ENCODE results near the gene NCKAP5.

Gene NCKAP5

DNA sequence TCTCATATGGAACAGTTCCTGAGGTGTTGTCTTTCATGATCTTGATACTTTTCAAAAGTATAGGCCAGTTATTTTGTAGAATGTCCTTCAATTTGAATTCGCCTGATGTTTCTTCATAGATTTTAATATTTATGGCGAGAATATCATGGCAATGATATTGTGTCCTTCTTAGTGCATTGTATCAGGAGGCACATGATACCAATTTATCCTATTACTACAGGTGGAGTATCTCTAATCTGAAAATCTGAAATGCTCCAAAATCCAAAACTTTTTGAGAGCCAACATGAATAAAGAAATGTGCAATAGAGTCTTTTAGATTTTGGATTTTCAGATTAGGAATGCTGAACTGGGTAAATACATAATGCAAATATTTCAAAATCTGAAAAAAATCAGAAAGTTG lies 681.7 kb downstream of the NCKAP5 start:
- H3K27me3 ChIP-seq (ENCODE audit: insufficient read depth, low read length): no peaks in the 10 kb centered on the region
- H3K9me3 ChIP-seq (ENCODE audit: insufficient read depth, low read depth, low read length): peaks cover 5% of the 10 kb centered on the region; the same call in 1 of the 2 replicates
- no peak overlapping the region for H3K9ac ChIP-seq (ENCODE audit: low read depth, low read length)
- 79% methylated on average over 2 of the region's 2 CpGs for WGBS
- no peak overlapping the region for H3K4me3 ChIP-seq (ENCODE audit: low read length)
- H3K36me3 ChIP-seq (ENCODE audit: insufficient read depth, low read length): no peaks in the 10 kb centered on the region
- no peaks in the 10 kb centered on the region for H3K4me1 ChIP-seq (ENCODE audit: insufficient read depth, low read length)
- no peak overlapping the region for H3K27ac ChIP-seq (ENCODE audit: low read depth, low read length)

DNA sequence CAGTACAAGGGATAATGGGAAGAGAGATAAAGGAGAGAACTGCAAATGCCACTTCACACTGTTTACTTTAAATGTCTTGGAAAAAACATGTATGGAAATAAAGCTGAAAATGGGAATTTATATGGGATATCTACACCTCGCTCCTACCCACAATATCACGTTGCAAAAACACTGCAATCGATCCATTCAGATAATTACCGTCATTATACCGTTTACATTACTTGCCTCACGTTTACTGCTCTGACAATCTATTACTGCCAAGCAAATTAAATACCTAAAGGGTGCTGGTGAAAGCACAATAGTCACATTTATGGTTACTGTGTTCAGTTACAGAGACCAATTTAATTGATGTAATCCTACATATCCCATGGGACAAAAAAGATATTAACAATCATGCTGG lies 683.6 kb downstream of the NCKAP5 start:
- Histone ChIP-seq H3K4me3 (ENCODE audit: low read length) (no peak overlapping the region), H3K36me3 (ENCODE audit: insufficient read depth, low read length) (no peaks in the 10 kb centered on the region), H3K27ac (ENCODE audit: low read depth, low read length) (no peak overlapping the region), H3K9me3 (ENCODE audit: insufficient read depth, low read depth, low read length) (peaks cover 5% of the 10 kb centered on the region; the same call in 1 of the 2 replicates), H3K9ac (ENCODE audit: low read depth, low read length) (no peak overlapping the region), H3K4me1 (ENCODE audit: insufficient read depth, low read length) (no peaks in the 10 kb centered on the region), H3K27me3 (ENCODE audit: insufficient read depth, low read length) (no peaks in the 10 kb centered on the region)
- WGBS: 94% methylated on average over 6 of the region's 6 CpGs

DNA sequence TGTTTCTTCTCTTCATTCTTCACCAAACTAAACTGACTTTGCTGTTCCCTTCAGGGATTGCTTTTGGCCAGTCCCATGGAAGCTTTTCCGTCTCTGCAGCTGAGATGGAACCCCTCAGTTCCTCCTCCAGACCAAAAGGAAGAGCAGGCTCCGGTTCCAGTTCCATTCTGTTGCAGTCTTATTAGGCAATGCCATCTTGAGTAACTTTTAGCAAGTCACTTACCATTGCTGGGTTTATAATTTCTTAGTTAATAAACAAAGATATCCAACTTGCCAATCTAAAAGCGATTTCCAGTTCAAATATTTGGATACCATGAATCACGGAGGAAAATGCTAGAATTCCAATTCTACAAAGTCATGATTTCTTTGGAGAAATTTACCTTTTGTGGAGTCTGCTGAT lies 684.0 kb downstream of the NCKAP5 start:
- peaks cover 5% of the 10 kb centered on the region; the same call in 1 of the 2 replicates for H3K9me3 ChIP-seq (ENCODE audit: insufficient read depth, low read depth, low read length)
- 93% methylated on average over 3 of the region's 4 CpGs for WGBS

DNA sequence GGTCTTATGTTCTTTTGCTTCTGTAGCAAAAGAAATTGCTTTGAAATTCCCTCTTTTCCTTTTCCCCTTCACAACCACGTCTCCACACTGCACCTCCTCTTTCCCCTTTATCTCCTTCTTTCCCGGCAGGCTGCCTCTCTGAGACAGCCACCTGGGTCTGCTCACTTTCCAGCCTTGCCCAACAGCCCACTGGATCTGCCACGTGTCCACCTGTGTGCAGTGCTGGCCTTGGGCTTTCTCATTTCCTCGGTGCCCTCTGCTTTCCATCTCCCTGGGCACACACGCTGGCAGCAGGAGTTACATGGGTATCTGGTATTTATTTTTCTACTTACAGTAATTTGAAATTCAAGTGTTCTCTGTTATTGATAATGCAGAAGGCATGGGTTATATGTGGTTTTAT lies 684.8 kb downstream of the NCKAP5 start:
- no peaks in the 10 kb centered on the region for H3K27me3 ChIP-seq (ENCODE audit: insufficient read depth, low read length)
- 90% methylated on average over 5 of the region's 5 CpGs for WGBS
- H3K4me1 ChIP-seq (ENCODE audit: insufficient read depth, low read length): no peaks in the 10 kb centered on the region
- no peak overlapping the region for H3K4me3 ChIP-seq (ENCODE audit: low read length)
- H3K9me3 ChIP-seq (ENCODE audit: insufficient read depth, low read depth, low read length): peaks cover 5% of the 10 kb centered on the region; the same call in 1 of the 2 replicates
- H3K36me3 ChIP-seq (ENCODE audit: insufficient read depth, low read length): no peaks in the 10 kb centered on the region
- H3K9ac ChIP-seq (ENCODE audit: low read depth, low read length): no peak overlapping the region
- H3K27ac ChIP-seq (ENCODE audit: low read depth, low read length): no peak overlapping the region

More for the DNA sequence above, 684.0 kb downstream of the NCKAP5 start:
- Histone ChIP-seq H3K36me3 (ENCODE audit: insufficient read depth, low read length) (no peaks in the 10 kb centered on the region), H3K27ac (ENCODE audit: low read depth, low read length) (no peak overlapping the region), H3K4me3 (ENCODE audit: low read length) (no peak overlapping the region), H3K27me3 (ENCODE audit: insufficient read depth, low read length) (no peaks in the 10 kb centered on the region), H3K9ac (ENCODE audit: low read depth, low read length) (no peak overlapping the region), H3K4me1 (ENCODE audit: insufficient read depth, low read length) (no peaks in the 10 kb centered on the region)

DNA sequence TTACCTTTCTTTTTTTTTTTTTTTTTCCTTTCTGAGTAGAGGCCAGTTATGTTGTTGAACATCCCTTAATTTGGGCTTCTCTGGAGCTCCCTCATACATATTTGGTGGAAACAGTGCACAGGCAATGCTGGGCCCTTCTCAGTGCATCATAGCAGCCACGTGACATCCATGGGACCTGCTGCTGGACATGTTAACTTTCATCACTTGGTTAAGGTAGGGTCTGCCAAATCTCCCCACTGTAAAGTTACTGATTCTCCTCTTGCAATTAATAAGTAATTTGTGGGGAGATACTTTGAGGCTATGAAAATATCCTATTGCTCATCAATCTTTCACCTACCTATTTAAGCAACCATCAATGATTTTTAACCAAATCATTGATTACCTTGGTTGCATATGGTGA lies 686.7 kb downstream of the NCKAP5 start:
- Histone ChIP-seq H3K27me3 (ENCODE audit: insufficient read depth, low read length) (no peaks in the 10 kb centered on the region), H3K4me1 (ENCODE audit: insufficient read depth, low read length) (no peaks in the 10 kb centered on the region), H3K4me3 (ENCODE audit: low read length) (no peak overlapping the region), H3K9me3 (ENCODE audit: insufficient read depth, low read depth, low read length) (peaks cover 3% of the 10 kb centered on the region; the same call in 1 of the 2 replicates), H3K36me3 (ENCODE audit: insufficient read depth, low read length) (no peaks in the 10 kb centered on the region), H3K9ac (ENCODE audit: low read depth, low read length) (no peak overlapping the region), H3K27ac (ENCODE audit: low read depth, low read length) (no peak overlapping the region)
- WGBS: 95% methylated on average over 1 of the region's 1 CpG

DNA sequence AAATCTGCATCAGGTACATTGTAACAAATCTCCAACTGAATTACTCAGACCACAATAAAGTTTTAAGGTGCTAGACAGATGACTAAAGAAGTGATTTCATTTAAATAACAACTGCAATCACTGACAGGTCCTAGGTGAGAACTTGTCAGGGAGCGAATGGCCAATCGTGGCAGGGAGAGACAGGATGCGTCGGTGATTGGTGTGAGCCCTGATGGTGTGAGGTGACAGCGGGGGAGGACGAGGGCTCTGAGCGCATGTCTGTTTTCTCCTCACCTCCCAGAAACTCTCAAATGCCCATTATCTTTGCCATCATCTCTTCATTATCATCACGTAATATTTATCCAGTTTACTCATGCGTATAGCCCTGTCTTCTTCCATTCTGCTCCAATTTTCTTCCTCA lies 690.3 kb downstream of the NCKAP5 start:
- no peak overlapping the region for H3K4me3 ChIP-seq (ENCODE audit: low read length)
- peaks cover 6% of the 10 kb centered on the region; the same call in 1 of the 2 replicates for H3K4me1 ChIP-seq (ENCODE audit: insufficient read depth, low read length)
- H3K27me3 ChIP-seq (ENCODE audit: insufficient read depth, low read length): no peaks in the 10 kb centered on the region
- H3K36me3 ChIP-seq (ENCODE audit: insufficient read depth, low read length): no peaks in the 10 kb centered on the region
- H3K9me3 ChIP-seq (ENCODE audit: insufficient read depth, low read depth, low read length): no peaks in the 10 kb centered on the region
- H3K9ac ChIP-seq (ENCODE audit: low read depth, low read length): no peak overlapping the region
- WGBS: 97% methylated on average over 9 of the region's 9 CpGs
- H3K27ac ChIP-seq (ENCODE audit: low read depth, low read length): no peak overlapping the region

DNA sequence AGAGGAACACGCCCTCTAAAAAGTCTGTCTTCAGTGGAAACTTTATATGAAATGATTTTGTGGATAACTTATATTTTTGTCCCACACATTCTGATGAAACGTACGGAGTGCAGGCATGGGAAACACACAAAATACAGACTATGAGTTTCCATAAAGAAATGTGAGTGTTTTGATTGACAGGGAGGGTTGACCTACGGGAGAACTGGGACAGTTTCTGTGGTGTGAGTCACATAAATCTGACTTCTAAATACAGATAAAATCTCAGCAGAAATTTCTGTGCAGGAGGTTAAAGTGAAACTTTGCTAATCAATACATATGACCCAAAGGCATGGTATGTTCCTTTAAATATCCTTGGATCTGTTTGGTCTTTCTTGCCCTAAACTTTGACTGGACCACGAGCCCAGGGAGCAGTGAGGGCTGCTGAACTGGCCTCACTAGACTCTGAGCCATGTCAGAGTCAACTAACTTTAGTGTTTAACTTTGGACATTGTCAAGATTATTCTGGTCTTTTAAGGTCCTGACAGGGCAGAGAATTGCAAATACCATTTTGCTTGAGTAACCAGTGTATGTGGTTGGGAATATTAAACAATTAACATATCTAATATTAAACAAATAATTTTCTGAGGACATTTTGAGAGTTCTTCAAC lies 691.4 kb downstream of the NCKAP5 start:
- Histone ChIP-seq H3K9me3 (ENCODE audit: insufficient read depth, low read depth, low read length) (no peaks in the 10 kb centered on the region), H3K4me1 (ENCODE audit: insufficient read depth, low read length) (peaks cover 6% of the 10 kb centered on the region; the same call in 1 of the 2 replicates), H3K9ac (ENCODE audit: low read depth, low read length) (no peak overlapping the region), H3K27ac (ENCODE audit: low read depth, low read length) (no peak overlapping the region), H3K4me3 (ENCODE audit: low read length) (no peak overlapping the region), H3K36me3 (ENCODE audit: insufficient read depth, low read length) (no peaks in the 10 kb centered on the region), H3K27me3 (ENCODE audit: insufficient read depth, low read length) (no peaks in the 10 kb centered on the region)
- WGBS: 94% methylated on average over 3 of the region's 5 CpGs

DNA sequence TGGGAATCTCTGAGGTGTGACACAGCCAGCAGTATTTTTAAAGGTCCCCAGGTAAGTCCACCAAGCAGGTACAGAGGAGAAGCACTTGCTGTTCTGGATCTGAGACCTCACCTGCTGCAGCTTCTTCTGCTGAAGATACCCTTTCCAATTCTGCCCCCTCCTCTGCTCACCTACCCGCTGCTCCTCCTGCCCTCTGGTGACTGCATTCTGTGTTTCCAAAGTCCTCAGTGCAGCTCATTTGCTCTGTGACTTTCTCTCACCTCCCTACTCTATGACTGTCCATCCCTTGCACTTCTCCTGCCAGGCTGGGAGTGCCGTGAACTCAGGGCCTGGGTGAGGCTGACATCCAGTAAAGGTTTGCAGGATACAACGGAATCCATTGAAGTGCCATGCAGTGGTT lies 693.1 kb downstream of the NCKAP5 start:
- Histone ChIP-seq H3K27me3 (ENCODE audit: insufficient read depth, low read length) (no peaks in the 10 kb centered on the region), H3K36me3 (ENCODE audit: insufficient read depth, low read length) (no peaks in the 10 kb centered on the region), H3K4me1 (ENCODE audit: insufficient read depth, low read length) (peaks cover 6% of the 10 kb centered on the region; the same call in 1 of the 2 replicates), H3K27ac (ENCODE audit: low read depth, low read length) (no peak overlapping the region), H3K9me3 (ENCODE audit: insufficient read depth, low read depth, low read length) (no peaks in the 10 kb centered on the region), H3K9ac (ENCODE audit: low read depth, low read length) (no peak overlapping the region), H3K4me3 (ENCODE audit: low read length) (no peak overlapping the region)
- 77% methylated on average over 3 of the region's 3 CpGs for WGBS

DNA sequence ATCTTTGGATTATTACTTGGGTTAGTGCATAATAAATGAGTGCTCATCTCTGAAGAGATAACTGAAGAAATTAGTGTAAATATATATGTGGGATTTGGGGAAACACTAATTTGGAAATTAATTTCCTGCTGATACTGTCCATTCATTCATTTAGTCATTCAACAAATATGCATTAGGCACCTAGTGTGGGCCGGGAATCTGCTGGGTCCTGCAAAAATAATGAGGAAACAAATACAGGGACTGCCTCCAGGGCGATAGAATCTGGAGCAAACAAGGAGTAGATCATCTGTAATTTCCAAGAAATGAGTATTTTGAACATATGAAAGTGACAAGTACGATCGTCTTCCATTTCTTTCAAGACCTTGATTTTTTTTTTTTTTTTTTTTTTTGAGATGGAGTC lies 694.5 kb downstream of the NCKAP5 start:
- H3K9me3 ChIP-seq (ENCODE audit: insufficient read depth, low read depth, low read length): no peaks in the 10 kb centered on the region
- H3K4me1 ChIP-seq (ENCODE audit: insufficient read depth, low read length): peaks cover 6% of the 10 kb centered on the region; the same call in 1 of the 2 replicates
- no peaks in the 10 kb centered on the region for H3K36me3 ChIP-seq (ENCODE audit: insufficient read depth, low read length)
- no peak overlapping the region for H3K4me3 ChIP-seq (ENCODE audit: low read length)
- H3K9ac ChIP-seq (ENCODE audit: low read depth, low read length): no peak overlapping the region
- WGBS: 94% methylated on average over 4 of the region's 4 CpGs
- no peak overlapping the region for H3K27ac ChIP-seq (ENCODE audit: low read depth, low read length)
- no peaks in the 10 kb centered on the region for H3K27me3 ChIP-seq (ENCODE audit: insufficient read depth, low read length)

DNA sequence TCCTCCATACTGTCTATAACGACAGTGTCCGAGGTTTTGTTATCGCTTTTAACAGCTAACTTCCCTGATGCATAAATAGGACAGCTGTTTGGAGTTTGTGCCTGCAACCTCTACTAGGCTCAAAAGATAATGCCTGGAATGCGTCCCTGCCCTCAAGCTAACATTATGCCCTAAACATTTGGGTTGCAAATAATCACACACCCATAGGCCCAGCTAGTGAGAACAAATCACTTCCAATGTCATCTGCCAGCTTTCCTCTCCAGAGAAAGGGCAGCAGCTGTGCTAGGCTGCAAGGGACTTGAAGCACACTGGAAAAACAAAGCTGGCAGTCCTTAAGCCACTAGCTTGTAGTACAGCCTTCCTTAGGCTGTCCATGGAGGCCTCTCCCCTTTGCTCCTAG lies 696.4 kb downstream of the NCKAP5 start:
- Histone ChIP-seq H3K27me3 (ENCODE audit: insufficient read depth, low read length) (no peaks in the 10 kb centered on the region), H3K9me3 (ENCODE audit: insufficient read depth, low read depth, low read length) (no peaks in the 10 kb centered on the region), H3K4me1 (ENCODE audit: insufficient read depth, low read length) (peaks cover 6% of the 10 kb centered on the region; the same call in 1 of the 2 replicates), H3K27ac (ENCODE audit: low read depth, low read length) (no peak overlapping the region), H3K36me3 (ENCODE audit: insufficient read depth, low read length) (no peaks in the 10 kb centered on the region), H3K4me3 (ENCODE audit: low read length) (no peak overlapping the region), H3K9ac (ENCODE audit: low read depth, low read length) (no peak overlapping the region)
- WGBS: 87% methylated on average over 4 of the region's 4 CpGs

DNA sequence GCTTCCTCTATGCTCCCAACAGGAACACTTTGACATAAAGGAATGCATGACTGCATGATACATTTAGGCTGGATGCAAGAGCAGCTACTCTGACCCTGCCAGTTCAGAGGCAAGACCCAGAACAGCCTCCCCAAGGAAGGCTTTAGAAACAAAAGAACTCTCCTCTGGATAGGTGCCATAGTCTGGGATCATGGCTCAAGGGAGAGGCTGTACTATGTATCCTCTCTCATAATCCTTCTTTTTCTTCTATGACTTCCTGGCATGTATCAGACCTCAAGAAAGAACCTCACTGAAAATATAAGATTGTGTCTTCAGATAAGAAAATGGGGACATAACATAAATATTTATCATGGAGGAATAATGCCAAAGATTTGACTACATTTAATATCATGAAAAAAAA lies 704.3 kb downstream of the NCKAP5 start:
- Histone ChIP-seq H3K4me1 (ENCODE audit: insufficient read depth, low read length) (peaks cover 6% of the 10 kb centered on the region; the same call in 1 of the 2 replicates), H3K9me3 (ENCODE audit: insufficient read depth, low read depth, low read length) (no peaks in the 10 kb centered on the region), H3K27ac (ENCODE audit: low read depth, low read length) (no peak overlapping the region), H3K4me3 (ENCODE audit: low read length) (no peak overlapping the region), H3K27me3 (ENCODE audit: insufficient read depth, low read length) (no peaks in the 10 kb centered on the region), H3K36me3 (ENCODE audit: insufficient read depth, low read length) (no peaks in the 10 kb centered on the region), H3K9ac (ENCODE audit: low read depth, low read length) (no peak overlapping the region)

DNA sequence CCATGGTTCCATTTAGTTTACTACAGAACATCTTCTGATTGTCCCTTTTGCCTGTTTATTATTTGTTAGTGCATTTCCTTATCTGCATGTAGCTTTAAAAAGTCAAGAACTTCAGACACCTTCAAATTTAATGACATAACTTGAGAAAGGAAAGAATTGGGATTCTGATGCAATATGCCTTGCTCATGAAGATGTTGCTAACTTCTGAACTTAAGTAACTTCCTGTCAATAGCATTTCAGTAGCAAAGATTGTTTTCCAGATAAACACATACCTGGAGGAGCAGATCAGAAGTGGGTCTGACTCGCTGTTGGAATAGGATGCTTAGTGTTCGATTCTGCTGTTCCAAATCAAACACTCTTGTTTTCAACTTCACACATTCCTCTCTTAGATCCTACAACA lies 708.0 kb downstream of the NCKAP5 start:
- Histone ChIP-seq H3K27me3 (ENCODE audit: insufficient read depth, low read length) (no peaks in the 10 kb centered on the region), H3K27ac (ENCODE audit: low read depth, low read length) (no peak overlapping the region), H3K4me1 (ENCODE audit: insufficient read depth, low read length) (peaks cover 6% of the 10 kb centered on the region; the same call in 1 of the 2 replicates), H3K4me3 (ENCODE audit: low read length) (no peak overlapping the region), H3K9me3 (ENCODE audit: insufficient read depth, low read depth, low read length) (no peaks in the 10 kb centered on the region), H3K9ac (ENCODE audit: low read depth, low read length) (no peak overlapping the region), H3K36me3 (ENCODE audit: insufficient read depth, low read length) (no peaks in the 10 kb centered on the region)
- WGBS: 100% methylated on average over 2 of the region's 2 CpGs
